ENCODE data around the gene PRAC1. TPM values are rescaled to one million over a fixed set of nuclear protein-coding genes. Genes with fewer than 3 reads are reported as not detected.

Gene PRAC1
- total RNA-seq, 1 experiment from 2014 or later = not detected

DNA sequence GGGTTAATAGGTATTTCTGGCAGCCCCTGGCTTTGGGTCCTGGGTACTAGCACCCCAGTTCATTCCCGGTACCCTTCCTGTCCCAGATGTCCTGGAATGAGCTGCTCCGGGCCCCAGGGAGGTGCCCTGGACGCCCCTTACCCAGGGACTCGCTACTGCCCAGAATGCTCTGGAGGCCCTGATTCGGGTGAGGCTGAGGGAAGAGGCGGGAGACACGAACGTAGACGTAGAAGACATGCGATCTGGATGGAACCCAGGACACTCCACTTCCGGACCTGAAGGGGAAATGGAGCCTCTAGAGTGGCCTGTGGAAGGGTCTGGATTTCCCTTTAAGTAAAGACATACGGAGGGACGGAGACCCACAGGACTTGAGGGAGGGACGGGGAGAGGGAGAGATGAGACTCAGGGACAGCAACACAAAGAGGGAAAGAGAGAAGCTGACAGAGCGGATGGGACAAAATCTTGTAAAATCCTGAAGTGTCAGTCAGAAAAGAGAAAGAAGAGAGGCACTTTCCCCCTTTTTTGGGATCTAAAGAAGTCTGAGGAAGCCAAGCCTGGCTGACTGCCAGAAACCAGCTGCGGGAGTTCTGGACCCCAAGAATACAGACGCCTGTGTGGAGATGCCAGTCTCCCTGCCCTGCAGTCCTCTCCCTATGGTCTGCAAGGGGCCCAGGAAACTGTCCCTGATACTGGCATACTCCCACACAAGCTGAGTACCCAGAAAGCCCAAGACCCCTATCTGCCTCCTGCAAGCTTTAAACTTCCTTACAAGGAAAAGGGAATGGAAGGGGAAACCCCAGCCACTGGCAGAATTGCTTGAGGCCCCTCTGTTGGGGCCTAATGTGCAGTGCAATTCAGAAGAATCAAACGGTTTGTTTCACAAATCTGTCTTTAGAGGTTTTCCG is 7.3 kb upstream of the PRAC1 start:
- no peak overlapping the region for H3K4me2 ChIP-seq
- intact Hi-C loops (cut with micrococcal nuclease; ENCODE audit: unreplicated experiment) = no loop called here
- no peak overlapping the region for H3K27ac ChIP-seq
- peaks cover 98% of the 10 kb centered on the region for H3K27me3 ChIP-seq (ENCODE audit: insufficient read depth, low read depth)
- POLR2A ChIA-PET (ENCODE audit: unreplicated experiment) = no interaction called here
- H3F3A ChIP-seq (ENCODE audit: insufficient read depth, low read depth) = no peaks in the 10 kb centered on the region
- H3K9me3 ChIP-seq (ENCODE audit: insufficient read depth, low read depth) = no peaks in the 10 kb centered on the region
- H2AFZ ChIP-seq = no peak overlapping the region
- no TSS peak for BruUV-seq (replicated peaks)
- no peak overlapping the region for H3K4me3 ChIP-seq
- no peaks in the 10 kb centered on the region for H3K36me3 ChIP-seq (ENCODE audit: low read depth)
- H3K4me1 ChIP-seq (replicated peaks; ENCODE audit: insufficient read depth) = no peaks in the 10 kb centered on the region
- TF ChIP-seq, protein P1, sequence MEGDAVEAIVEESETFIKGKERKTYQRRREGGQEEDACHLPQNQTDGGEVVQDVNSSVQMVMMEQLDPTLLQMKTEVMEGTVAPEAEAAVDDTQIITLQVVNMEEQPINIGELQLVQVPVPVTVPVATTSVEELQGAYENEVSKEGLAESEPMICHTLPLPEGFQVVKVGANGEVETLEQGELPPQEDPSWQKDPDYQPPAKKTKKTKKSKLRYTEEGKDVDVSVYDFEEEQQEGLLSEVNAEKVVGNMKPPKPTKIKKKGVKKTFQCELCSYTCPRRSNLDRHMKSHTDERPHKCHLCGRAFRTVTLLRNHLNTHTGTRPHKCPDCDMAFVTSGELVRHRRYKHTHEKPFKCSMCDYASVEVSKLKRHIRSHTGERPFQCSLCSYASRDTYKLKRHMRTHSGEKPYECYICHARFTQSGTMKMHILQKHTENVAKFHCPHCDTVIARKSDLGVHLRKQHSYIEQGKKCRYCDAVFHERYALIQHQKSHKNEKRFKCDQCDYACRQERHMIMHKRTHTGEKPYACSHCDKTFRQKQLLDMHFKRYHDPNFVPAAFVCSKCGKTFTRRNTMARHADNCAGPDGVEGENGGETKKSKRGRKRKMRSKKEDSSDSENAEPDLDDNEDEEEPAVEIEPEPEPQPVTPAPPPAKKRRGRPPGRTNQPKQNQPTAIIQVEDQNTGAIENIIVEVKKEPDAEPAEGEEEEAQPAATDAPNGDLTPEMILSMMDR (conservative IDR thresholded peaks at IDR 0.05) = no peak
- TF ChIP-seq EZH2 (IDR thresholded peaks at IDR 0.05; ENCODE audit: low read depth) = no peak
- H3K9me2 ChIP-seq (ENCODE audit: insufficient read depth) = no peaks in the 10 kb centered on the region
- H4K20me1 ChIP-seq (ENCODE audit: insufficient read depth) = no peaks in the 10 kb centered on the region
- no peak for DNase-seq
- no peaks in the 10 kb centered on the region for H3K79me2 ChIP-seq (ENCODE audit: low read depth)
- CTCF ChIA-PET = no interaction called here

DNA sequence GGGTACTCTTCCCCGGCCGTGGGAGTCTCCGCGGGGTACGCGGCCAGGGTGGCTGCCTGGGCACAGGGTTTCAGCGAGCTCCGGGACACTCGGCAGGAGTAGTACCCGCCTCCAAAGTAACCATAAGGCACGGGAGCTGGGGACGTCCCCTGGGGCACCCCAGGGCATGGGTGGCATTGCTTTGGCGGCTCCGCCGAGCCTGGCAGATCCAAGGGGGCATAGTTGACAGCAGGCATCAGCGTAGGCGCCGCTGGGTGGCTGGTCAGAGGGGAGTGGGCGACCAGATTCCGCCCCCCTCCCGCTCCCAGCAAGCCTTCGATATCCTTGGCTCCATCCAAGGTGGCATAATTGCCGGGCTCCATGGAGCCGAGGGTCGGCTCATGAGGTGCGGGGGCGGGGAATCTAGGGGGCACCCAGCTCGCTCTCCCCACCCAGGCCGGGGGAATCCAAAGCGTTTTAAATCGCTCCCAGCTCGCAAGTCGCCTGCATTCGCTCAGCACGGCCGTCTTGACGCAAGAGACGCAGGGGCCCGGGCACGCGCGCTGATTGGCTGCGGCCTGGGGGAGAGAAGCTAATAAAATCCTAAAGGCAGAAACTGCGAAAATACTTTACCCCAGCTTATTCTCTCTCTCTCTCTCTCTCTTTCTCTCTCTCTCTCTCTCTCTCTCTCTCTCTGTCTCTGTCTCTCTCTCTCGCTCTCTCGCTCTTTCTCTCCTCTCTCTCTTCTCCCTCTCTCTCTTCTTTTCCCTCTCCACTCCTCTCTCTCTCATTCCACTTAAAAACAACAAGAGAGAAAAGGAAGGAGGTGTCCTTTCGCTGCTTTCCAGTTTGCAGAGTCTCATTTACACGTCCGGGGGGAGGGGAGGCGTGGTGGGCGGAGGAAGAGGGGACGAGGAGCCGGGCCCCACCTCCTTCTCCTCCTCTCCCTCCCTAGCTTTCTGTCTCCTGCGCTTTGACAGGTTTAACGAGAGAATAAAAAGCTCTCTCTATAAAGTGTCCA is 6.2 kb upstream of the PRAC1 start, which contains the start of gene HOXB13:
Gene HOXB13, minus strand, starts transcription at position 519 of the 1,000 bp plus-strand sequence. Its CDS starts 157 bp downstream, at position 362.
- no TSS peak for BruUV-seq (replicated peaks)
- intact Hi-C loops (cut with micrococcal nuclease; ENCODE audit: unreplicated experiment) = no loop called here
- H4K20me1 ChIP-seq (ENCODE audit: insufficient read depth) = no peaks in the 10 kb centered on the region
- no peaks in the 10 kb centered on the region for H3K79me2 ChIP-seq (ENCODE audit: low read depth)
- POLR2A ChIA-PET (ENCODE audit: unreplicated experiment) = no interaction called here
- H3K4me1 ChIP-seq (replicated peaks; ENCODE audit: insufficient read depth) = no peaks in the 10 kb centered on the region
- no peaks in the 10 kb centered on the region for H3K9me3 ChIP-seq (ENCODE audit: insufficient read depth, low read depth)
- H3K27ac ChIP-seq = no peak within 1 kb of the TSS
- no peaks in the 10 kb centered on the region for H3F3A ChIP-seq (ENCODE audit: insufficient read depth, low read depth)
- TF ChIP-seq, protein P1 (conservative IDR thresholded peaks at IDR 0.05) = no peak
- TF ChIP-seq EZH2 (IDR thresholded peaks at IDR 0.05; ENCODE audit: low read depth) = no peak
- H3K9me2 ChIP-seq (ENCODE audit: insufficient read depth) = no peaks in the 10 kb centered on the region
- no peaks in the 10 kb centered on the region for H3K36me3 ChIP-seq (ENCODE audit: low read depth)
- H3K4me2 ChIP-seq = no peak within 1 kb of the TSS
- no peak within 1 kb of the TSS for H2AFZ ChIP-seq
- CTCF ChIA-PET = interaction anchor here (1.0 kb wide), 1 partner anchor 150 kb away, joined by 3 read pairs; no protein-coding TSS in a partner anchor
- DNase-seq = peak in 1 of 2 experiments; percentile 16
- H3K4me3 ChIP-seq = no peak within 1 kb of the TSS
- peaks cover 93% of the 10 kb centered on the region for H3K27me3 ChIP-seq (ENCODE audit: insufficient read depth, low read depth)

DNA sequence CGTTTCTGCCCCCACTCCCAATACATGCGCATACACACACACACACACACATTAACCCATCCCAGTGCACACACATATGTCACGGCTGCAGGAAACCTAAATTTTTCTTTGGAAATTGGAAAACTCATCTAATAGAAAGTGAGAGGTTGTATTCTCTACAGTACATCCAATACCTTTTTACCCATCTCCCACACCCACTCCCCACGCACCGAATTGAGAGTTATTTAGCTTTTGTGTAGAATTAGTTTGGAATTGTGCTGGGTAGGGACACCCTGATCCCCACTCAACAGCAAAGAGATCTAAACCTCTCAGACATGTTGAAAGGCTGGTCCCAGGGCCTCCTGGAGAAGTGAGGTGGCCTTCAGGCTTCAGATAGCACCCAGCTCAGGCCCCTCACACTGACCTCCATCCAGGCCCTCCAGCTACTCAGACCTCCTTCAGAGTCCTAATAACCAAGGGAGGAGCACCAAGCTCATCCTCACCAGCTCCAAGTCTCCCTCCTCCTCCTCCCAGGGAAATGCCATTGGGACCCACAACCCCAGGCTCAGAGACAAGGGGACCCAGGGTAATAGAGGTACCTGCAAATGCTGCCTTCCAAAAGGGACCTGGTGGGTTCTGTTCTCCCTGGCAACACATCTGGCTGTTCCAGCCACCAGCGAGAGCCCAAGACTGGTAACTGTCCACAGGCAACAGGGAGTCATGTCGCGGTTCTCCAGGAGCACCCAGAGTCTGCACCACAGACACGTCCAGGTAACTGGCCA is 5.3 kb upstream of the PRAC1 start:
- Histone ChIP-seq H3K4me2 (no peak overlapping the region), H3K27me3 (ENCODE audit: insufficient read depth, low read depth) (peaks cover 91% of the 10 kb centered on the region), H3K79me2 (ENCODE audit: low read depth) (no peaks in the 10 kb centered on the region), H3K9me3 (ENCODE audit: insufficient read depth, low read depth) (no peaks in the 10 kb centered on the region), H3F3A (ENCODE audit: insufficient read depth, low read depth) (no peaks in the 10 kb centered on the region), H3K36me3 (ENCODE audit: low read depth) (no peaks in the 10 kb centered on the region), H2AFZ (no peak overlapping the region), H3K9me2 (ENCODE audit: insufficient read depth) (no peaks in the 10 kb centered on the region), H4K20me1 (ENCODE audit: insufficient read depth) (no peaks in the 10 kb centered on the region), H3K4me1 (replicated peaks; ENCODE audit: insufficient read depth) (no peaks in the 10 kb centered on the region), H3K4me3 (no peak overlapping the region), H3K27ac (no peak overlapping the region)
- DNase-seq = no peak
- POLR2A ChIA-PET (ENCODE audit: unreplicated experiment) = no interaction called here
- CTCF ChIA-PET = no interaction called here
- TF ChIP-seq EZH2 (IDR thresholded peaks at IDR 0.05; ENCODE audit: low read depth) = no peak
- TF ChIP-seq, protein P1 (conservative IDR thresholded peaks at IDR 0.05) = no peak
- intact Hi-C loops (cut with micrococcal nuclease; ENCODE audit: unreplicated experiment) = no loop called here
- BruUV-seq (replicated peaks) = no TSS peak
